HG02973 (cell line): ENCODE results near the gene TCL1B.
A peak's percentile ranks its signal among the peaks of the same experiment; 100 is the strongest.

Experiments
- ATAC-seq: cut with Tn5 transposase; IDR thresholded peaks from one replicate; pipeline ENCODE4 v1.9.1; 2021; ENCODE audit warnings: moderate library complexity; ENCODE audit not compliant: unreplicated experiment

The TCL1B gene

GRCh38 chr14:95666450-95666849 is 19.8 kb upstream of the TCL1B start:
- no peak for ATAC-seq

GRCh38 chr14:95667249-95667693 is 19.0 kb upstream of the TCL1B start:
- ATAC-seq, result no peak

GRCh38 chr14:95668235-95668772 is 17.9 kb upstream of the TCL1B start:
- ATAC-seq, result no peak

- ATAC-seq, result no peak
Measured at GRCh38 chr14:95674613-95675012, 11.6 kb upstream of the TCL1B start.

GRCh38 chr14:95675486-95675885 is 10.7 kb upstream of the TCL1B start:
- no peak for ATAC-seq

- no peak for ATAC-seq
Measured at GRCh38 chr14:95677179-95677835, 8.9 kb upstream of the TCL1B start.

- ATAC-seq, result no peak
Measured at GRCh38 chr14:95679148-95679815, 6.9 kb upstream of the TCL1B start.

- ATAC-seq, result no peak
Measured at GRCh38 chr14:95679998-95680735, 6.1 kb upstream of the TCL1B start.

GRCh38 chr14:95681153-95681552 is 5.1 kb upstream of the TCL1B start:
- no peak for ATAC-seq

GRCh38 chr14:95683793-95684192 is 2.4 kb upstream of the TCL1B start:
- no peak for ATAC-seq

- ATAC-seq, result no peak
Measured at GRCh38 chr14:95686935-95687334, 709 bp downstream of the TCL1B start.

- no peak for ATAC-seq
Measured at GRCh38 chr14:95689441-95689840, 3.2 kb downstream of the TCL1B start.

GRCh38 chr14:95690815-95691214 is 4.6 kb downstream of the TCL1B start:
- ATAC-seq, result no peak

GRCh38 chr14:95691591-95691990 is 5.4 kb downstream of the TCL1B start:
- ATAC-seq, result no peak

- ATAC-seq, result no peak
Measured at GRCh38 chr14:95692109-95692508, 5.9 kb downstream of the TCL1B start.

GRCh38 chr14:95695051-95695450 is 8.8 kb downstream of the TCL1B start:
- no peak for ATAC-seq

GRCh38 chr14:95695913-95696312 is 9.7 kb downstream of the TCL1B start:
- no peak for ATAC-seq

GRCh38 chr14:95696741-95697140 is 10.5 kb downstream of the TCL1B start:
- ATAC-seq, result no peak

GRCh38 chr14:95697764-95698163 is 11.5 kb downstream of the TCL1B start:
- peak; percentile 65 for ATAC-seq

GRCh38 chr14:95698287-95698686 is 12.1 kb downstream of the TCL1B start:
- no peak for ATAC-seq

- no peak for ATAC-seq
Measured at GRCh38 chr14:95699412-95699811, 13.2 kb downstream of the TCL1B start.
